Right cardiac atrium (tissue), 5 donors: ENCODE measurements around the gene MCM6. TPM values are rescaled to one million over a fixed set of nuclear protein-coding genes. Genes with fewer than 3 reads are reported as not detected.

ENCODE experiments used
- polyA plus RNA-seq: library from polyadenylated mRNA; stranded (reverse); fragments of 200-250 nt; gene quantifications from one replicate; pipeline ENCODE4 v1.2.3, GENCODE V29; 2013
- total RNA-seq, 4 donors: library from RNA; stranded (reverse); fragmentation: NEBNext Ultra II Directional; extraction: Animal tissue kit (Norgen Biotek cat#: 25700); gene quantifications; one replicate each; pipeline ENCODE4 v1.2.1, GENCODE V29; 2021
- donor health status: healthy with polysubstance abuse.
- donor health status: DM: no; HTN: yes; CAD: no.
- donor health status: DM: no; HTN: no; CAD: no.
- donor health status: DM: no; HTN: yes; CAD: no; lungs with severe emphysema.
- donor health status: DM: yes; HTN: yes; CAD: no.

MCM6 gene
- total and polyA plus RNA-seq, 5 donors, result 2.5 to 5.8 (median 5.3) TPM

Other genes with a start within 250 kb of the MCM6 start
- gene UBXN4, start 134.6 kb downstream of the MCM6 start, total RNA-seq, result 10 to 100 TPM; 57.0 to 82.7 (median 59.9) TPM
- 38.6 TPM for gene UBXN4, start 134.6 kb downstream of the MCM6 start, polyA plus RNA-seq
- gene LCT, start 39.3 kb downstream of the MCM6 start, total RNA-seq, result not detected
- gene LCT, start 39.3 kb downstream of the MCM6 start, polyA plus RNA-seq, result not detected
- gene DARS1, start 109.2 kb upstream of the MCM6 start, total RNA-seq, result 10 to 100 TPM; 50.0 to 56.0 (median 54.3) TPM
- 63.4 TPM for gene DARS1, start 109.2 kb upstream of the MCM6 start, polyA plus RNA-seq
- 1 to 10 TPM; 2.2 to 3.6 (median 3.4) TPM for gene CXCR4, start 241.7 kb upstream of the MCM6 start, total RNA-seq
- 3.8 TPM for gene CXCR4, start 241.7 kb upstream of the MCM6 start, polyA plus RNA-seq